ENCODE results near the gene RBM4.
A peak's percentile ranks its signal among the peaks of the same experiment; 100 is the strongest.

RBM4 gene

DNA sequence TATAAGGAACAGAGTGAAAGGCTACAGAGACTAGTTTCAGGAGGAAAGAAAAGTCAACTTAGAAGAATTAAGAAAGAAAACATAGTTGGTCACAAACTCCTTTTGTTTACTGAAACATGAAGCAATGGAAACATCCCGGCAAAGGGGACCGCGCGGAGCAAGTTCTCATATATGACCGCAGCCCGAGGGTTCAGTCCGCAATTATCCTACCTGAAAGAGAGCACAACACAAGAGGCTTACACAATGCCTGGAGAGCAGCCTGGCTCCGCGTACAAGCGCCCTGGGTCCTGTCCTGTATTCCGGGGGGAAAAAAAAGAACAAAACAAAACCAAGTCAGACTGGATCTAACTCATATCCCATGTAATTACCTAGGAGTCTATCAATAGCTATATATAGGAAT, 26.9 kb downstream of the RBM4 start:
- Histone ChIP-seq H3K4me2 (ENCODE audit: low read length) (no peak overlapping the region), H3K4me3 (ENCODE audit: low read length) (no peak overlapping the region), H3K9me3 (replicated peaks; ENCODE audit: low read length) (no peaks in the 10 kb centered on the region), H3K36me3 (ENCODE audit: insufficient read depth, low read length) (peaks cover 63% of the 10 kb centered on the region), H3K9ac (ENCODE audit: low read depth, low read length) (no peak overlapping the region), H3K27me3 (ENCODE audit: control insufficient read depth, insufficient read depth, low read length) (no peaks in the 10 kb centered on the region), H3K4me1 (ENCODE audit: control insufficient read depth, insufficient read depth, low read length) (no peaks in the 10 kb centered on the region)

- Histone ChIP-seq H3K4me3 (ENCODE audit: low read length) (no peak overlapping the region), H3K36me3 (ENCODE audit: insufficient read depth, low read length) (peaks cover 46% of the 10 kb centered on the region)
Observed at GRCh38 chr11:66670816-66671215, 32.3 kb downstream of the RBM4 start.

DNA sequence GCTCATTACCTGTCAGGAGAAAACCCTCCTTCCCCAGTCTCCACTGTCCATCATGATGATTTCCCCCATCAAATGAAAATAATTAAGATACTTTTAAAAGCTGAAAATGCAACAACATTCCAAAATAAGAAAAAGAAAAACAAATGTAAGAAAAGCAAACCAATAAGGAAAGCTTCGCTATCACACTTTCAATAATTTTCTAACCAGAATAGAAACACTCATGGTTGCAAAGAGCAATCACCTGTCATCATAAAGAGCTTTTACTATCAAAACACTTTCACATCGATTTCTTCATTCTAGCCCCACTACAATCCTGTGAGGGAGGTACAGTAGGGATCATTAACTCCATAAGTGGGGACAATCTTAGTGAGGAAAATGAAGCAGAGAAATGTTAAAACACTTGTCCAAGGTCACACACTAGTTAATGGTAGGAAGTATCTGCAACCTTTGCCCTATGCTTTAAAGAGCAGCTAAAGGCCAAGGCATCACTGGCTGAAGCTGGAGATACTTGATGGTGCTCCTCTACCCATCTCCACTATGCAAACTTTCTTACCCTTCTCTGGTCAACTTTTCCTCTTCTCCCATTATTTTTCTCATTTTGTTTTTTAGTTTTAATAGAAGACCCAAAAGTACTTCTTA, 36.6 kb downstream of the RBM4 start:
- Histone ChIP-seq H3K4me2 (ENCODE audit: low read length) (peak overlapping the region; percentile 31), H3K27me3 (ENCODE audit: control insufficient read depth, insufficient read depth, low read length) (no peaks in the 10 kb centered on the region), H3K9ac (ENCODE audit: low read depth, low read length) (no peak overlapping the region), H3K4me3 (ENCODE audit: low read length) (no peak overlapping the region), H3K9me3 (replicated peaks; ENCODE audit: low read length) (no peaks in the 10 kb centered on the region), H3K36me3 (ENCODE audit: insufficient read depth, low read length) (peaks cover 22% of the 10 kb centered on the region), H3K4me1 (ENCODE audit: control insufficient read depth, insufficient read depth, low read length) (peaks cover 23% of the 10 kb centered on the region)

More at GRCh38 chr11:66670816-66671215, 32.3 kb downstream of the RBM4 start:
- Histone ChIP-seq H3K27me3 (ENCODE audit: control insufficient read depth, insufficient read depth, low read length) (no peaks in the 10 kb centered on the region), H3K4me2 (ENCODE audit: low read length) (no peak overlapping the region), H3K9ac (ENCODE audit: low read depth, low read length) (no peak overlapping the region), H3K4me1 (ENCODE audit: control insufficient read depth, insufficient read depth, low read length) (peaks cover under 1% of the 10 kb centered on the region), H3K9me3 (replicated peaks; ENCODE audit: low read length) (no peaks in the 10 kb centered on the region)

DNA sequence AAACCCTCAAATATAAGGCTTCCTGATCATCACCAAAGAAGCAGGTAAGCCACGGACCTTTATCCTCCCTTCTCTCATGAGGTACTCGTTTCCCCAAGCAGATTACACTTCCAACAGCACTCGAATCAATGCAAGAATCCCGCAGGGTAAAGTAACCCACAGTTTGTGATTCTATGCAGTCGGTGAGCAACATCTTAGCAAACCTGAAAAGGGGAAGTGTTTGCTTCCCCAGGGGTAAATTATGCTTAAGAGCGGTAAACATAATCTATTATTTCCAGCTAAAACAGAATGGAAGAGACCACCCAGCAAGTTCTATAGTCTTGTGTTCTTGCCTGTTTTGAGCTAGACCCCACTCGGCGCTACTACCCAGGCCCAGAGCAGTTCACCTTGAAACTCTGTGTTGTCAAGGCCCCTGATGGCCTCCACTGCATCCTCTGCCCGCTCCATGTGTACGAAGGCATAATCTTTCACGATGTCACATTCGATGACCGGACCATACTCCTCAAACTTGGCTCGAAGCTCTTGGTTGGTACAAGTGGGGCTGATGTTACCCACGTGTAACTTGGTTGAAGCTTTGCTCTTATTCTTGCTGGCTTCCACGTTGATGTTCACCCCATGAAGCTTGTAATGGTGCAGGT, 37.9 kb downstream of the RBM4 start:
- Histone ChIP-seq H3K36me3 (ENCODE audit: insufficient read depth, low read length) (peaks cover 18% of the 10 kb centered on the region), H3K4me3 (ENCODE audit: low read length) (peak overlapping the region; percentile 81), H3K9ac (ENCODE audit: low read depth, low read length) (no peak overlapping the region), H3K27me3 (ENCODE audit: control insufficient read depth, insufficient read depth, low read length) (no peaks in the 10 kb centered on the region), H3K9me3 (replicated peaks; ENCODE audit: low read length) (no peaks in the 10 kb centered on the region), H3K4me1 (ENCODE audit: control insufficient read depth, insufficient read depth, low read length) (peaks cover 23% of the 10 kb centered on the region), H3K4me2 (ENCODE audit: low read length) (peak overlapping the region; percentile 94)

GRCh38 chr11:66676931-66677598, 38.6 kb downstream of the RBM4 start:
- no peaks in the 10 kb centered on the region for H3K9me3 ChIP-seq (replicated peaks; ENCODE audit: low read length)
- H3K4me3 ChIP-seq (ENCODE audit: low read length), result peak overlapping the region; percentile 81
- H3K4me2 ChIP-seq (ENCODE audit: low read length), result peak overlapping the region; percentile 94
- peaks cover 23% of the 10 kb centered on the region for H3K4me1 ChIP-seq (ENCODE audit: control insufficient read depth, insufficient read depth, low read length)
- peaks cover 18% of the 10 kb centered on the region for H3K36me3 ChIP-seq (ENCODE audit: insufficient read depth, low read length)
- peak overlapping the region; percentile 93 for H3K9ac ChIP-seq (ENCODE audit: low read depth, low read length)
- H3K27me3 ChIP-seq (ENCODE audit: control insufficient read depth, insufficient read depth, low read length), result no peaks in the 10 kb centered on the region

DNA sequence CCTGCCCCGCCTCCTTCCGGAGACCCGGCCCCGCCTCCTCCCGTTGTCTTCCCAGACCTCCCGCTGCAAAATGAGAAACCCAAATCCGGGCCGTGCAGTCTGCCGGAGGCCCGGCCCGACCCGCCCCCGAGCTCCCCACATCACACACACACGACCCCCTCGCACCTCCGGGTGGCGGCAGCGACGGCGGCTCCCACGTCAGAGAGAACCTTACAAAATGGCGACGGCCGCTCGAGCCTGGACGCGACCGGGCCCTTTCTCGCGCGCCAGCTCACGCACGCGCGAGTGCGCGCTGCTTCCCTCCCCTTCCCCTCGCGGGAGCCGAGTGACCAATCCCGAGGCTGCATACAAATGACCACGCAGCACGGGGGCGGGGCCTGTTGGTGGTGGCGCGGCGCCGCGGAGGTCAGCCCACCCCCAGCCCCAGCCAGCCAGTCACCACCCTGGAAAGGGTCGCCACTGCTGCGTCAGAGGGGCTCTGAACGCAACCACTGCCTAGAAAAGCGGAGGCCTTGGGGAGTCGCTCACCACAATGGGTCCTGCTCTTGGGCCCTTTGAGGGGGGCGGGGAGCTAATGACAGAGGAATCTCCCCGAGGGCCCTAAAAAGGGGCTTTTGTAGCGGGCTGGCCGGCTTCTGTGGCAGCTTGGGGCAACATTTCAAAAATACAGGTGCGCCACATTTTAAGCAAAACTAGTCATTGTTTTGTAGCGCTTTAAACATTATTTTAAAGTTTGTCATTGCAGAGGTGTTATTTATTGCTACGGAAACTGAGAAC, 39.3 kb downstream of the RBM4 start, which contains the start of gene RBM4B:
Gene RBM4B (minus strand): TSS at position 289 of the 777 bp plus-strand sequence. CDS start 808 bp downstream, outside the sequence.
- Histone ChIP-seq H3K36me3 (ENCODE audit: insufficient read depth, low read length) (peaks cover 18% of the 10 kb centered on the region), H3K9ac (ENCODE audit: low read depth, low read length) (peak within 1 kb of the TSS; percentile 93), H3K4me2 (ENCODE audit: low read length) (peak within 1 kb of the TSS; percentile 94), H3K27me3 (ENCODE audit: control insufficient read depth, insufficient read depth, low read length) (no peaks in the 10 kb centered on the region), H3K4me3 (ENCODE audit: low read length) (peak within 1 kb of the TSS; percentile 81), H3K9me3 (replicated peaks; ENCODE audit: low read length) (no peaks in the 10 kb centered on the region), H3K4me1 (ENCODE audit: control insufficient read depth, insufficient read depth, low read length) (peaks cover 23% of the 10 kb centered on the region)

GRCh38 chr11:66680966-66681645, 42.6 kb downstream of the RBM4 start:
- H3K36me3 ChIP-seq (ENCODE audit: insufficient read depth, low read length), result peaks cover 5% of the 10 kb centered on the region
- H3K27me3 ChIP-seq (ENCODE audit: control insufficient read depth, insufficient read depth, low read length), result no peaks in the 10 kb centered on the region
- no peaks in the 10 kb centered on the region for H3K9me3 ChIP-seq (replicated peaks; ENCODE audit: low read length)
- H3K4me1 ChIP-seq (ENCODE audit: control insufficient read depth, insufficient read depth, low read length), result peaks cover 19% of the 10 kb centered on the region
- H3K4me3 ChIP-seq (ENCODE audit: low read length), result no peak overlapping the region
- H3K9ac ChIP-seq (ENCODE audit: low read depth, low read length), result no peak overlapping the region
- H3K4me2 ChIP-seq (ENCODE audit: low read length), result no peak overlapping the region

- no peaks in the 10 kb centered on the region for H3K27me3 ChIP-seq (ENCODE audit: control insufficient read depth, insufficient read depth, low read length)
- no peak overlapping the region for H3K4me2 ChIP-seq (ENCODE audit: low read length)
- H3K36me3 ChIP-seq (ENCODE audit: insufficient read depth, low read length), result no peaks in the 10 kb centered on the region
- no peak overlapping the region for H3K9ac ChIP-seq (ENCODE audit: low read depth, low read length)
- no peaks in the 10 kb centered on the region for H3K9me3 ChIP-seq (replicated peaks; ENCODE audit: low read length)
- no peak overlapping the region for H3K4me3 ChIP-seq (ENCODE audit: low read length)
- no peaks in the 10 kb centered on the region for H3K4me1 ChIP-seq (ENCODE audit: control insufficient read depth, insufficient read depth, low read length)
Observed at GRCh38 chr11:66683877-66684276, 45.4 kb downstream of the RBM4 start.

GRCh38 chr11:66684635-66685034, 46.1 kb downstream of the RBM4 start:
- no peaks in the 10 kb centered on the region for H3K9me3 ChIP-seq (replicated peaks; ENCODE audit: low read length)
- no peak overlapping the region for H3K9ac ChIP-seq (ENCODE audit: low read depth, low read length)
- no peak overlapping the region for H3K4me2 ChIP-seq (ENCODE audit: low read length)
- no peaks in the 10 kb centered on the region for H3K36me3 ChIP-seq (ENCODE audit: insufficient read depth, low read length)
- H3K4me3 ChIP-seq (ENCODE audit: low read length), result no peak overlapping the region
- H3K4me1 ChIP-seq (ENCODE audit: control insufficient read depth, insufficient read depth, low read length), result no peaks in the 10 kb centered on the region
- H3K27me3 ChIP-seq (ENCODE audit: control insufficient read depth, insufficient read depth, low read length), result no peaks in the 10 kb centered on the region

DNA sequence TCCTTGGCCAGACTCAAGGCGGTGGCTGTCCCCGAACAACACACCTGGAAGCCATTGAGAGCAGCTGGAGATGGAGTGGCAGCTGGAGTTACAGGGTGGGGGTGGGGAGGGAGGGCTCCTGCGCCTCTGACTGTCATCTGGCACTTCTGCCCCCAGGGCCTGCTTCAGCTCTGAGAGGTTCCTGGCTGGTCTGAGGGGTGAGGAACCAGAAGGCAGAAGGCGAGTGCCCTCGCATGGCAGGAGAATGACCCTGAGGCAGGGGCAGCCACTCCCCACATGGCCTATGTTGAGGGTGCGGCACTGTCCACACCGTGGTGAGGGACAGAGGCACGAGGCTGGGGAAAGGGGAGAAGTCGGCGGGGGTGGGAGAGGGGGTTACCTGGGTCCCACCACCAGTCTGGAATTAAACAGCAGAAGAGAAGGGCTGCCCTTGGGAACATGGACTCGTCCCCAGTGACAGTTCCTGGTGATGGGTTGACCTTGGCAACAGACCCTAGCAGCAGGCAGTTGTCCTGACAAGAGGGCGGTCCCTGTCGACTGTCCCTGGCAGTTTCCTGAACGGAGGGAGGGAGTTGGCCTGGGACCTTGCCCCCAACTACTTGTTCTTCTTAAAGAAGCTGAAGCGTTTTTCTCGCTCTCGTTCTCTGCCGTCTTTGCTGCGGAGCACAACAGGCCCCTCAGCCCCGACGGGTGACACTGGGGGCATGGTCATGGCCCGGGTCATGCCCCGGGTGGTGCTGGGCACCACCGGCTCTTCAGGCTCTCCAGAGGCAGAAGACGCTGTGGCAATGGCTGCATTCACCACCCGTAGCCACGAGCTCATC, 47.0 kb downstream of the RBM4 start:
- Histone ChIP-seq H3K9me3 (replicated peaks; ENCODE audit: low read length) (no peaks in the 10 kb centered on the region), H3K27me3 (ENCODE audit: control insufficient read depth, insufficient read depth, low read length) (no peaks in the 10 kb centered on the region), H3K9ac (ENCODE audit: low read depth, low read length) (no peak overlapping the region), H3K4me2 (ENCODE audit: low read length) (no peak overlapping the region), H3K36me3 (ENCODE audit: insufficient read depth, low read length) (no peaks in the 10 kb centered on the region), H3K4me1 (ENCODE audit: control insufficient read depth, insufficient read depth, low read length) (no peaks in the 10 kb centered on the region), H3K4me3 (ENCODE audit: low read length) (no peak overlapping the region)
